ENCODE results near the gene TMPRSS9. TPM values are rescaled to one million over a fixed set of nuclear protein-coding genes. Genes with fewer than 3 reads are reported as not detected.

The TMPRSS9 gene
- total RNA-seq, 1 experiment from 2014 or later, result not detected

GRCh38 chr19:2360833-2361232, 768 bp downstream of the TMPRSS9 start:
- H3K4me1 Mint-ChIP-seq (ENCODE audit: low read depth, unreplicated experiment), result peaks cover 7% of the 10 kb centered on the region
- DNase-seq, result no peak

DNA sequence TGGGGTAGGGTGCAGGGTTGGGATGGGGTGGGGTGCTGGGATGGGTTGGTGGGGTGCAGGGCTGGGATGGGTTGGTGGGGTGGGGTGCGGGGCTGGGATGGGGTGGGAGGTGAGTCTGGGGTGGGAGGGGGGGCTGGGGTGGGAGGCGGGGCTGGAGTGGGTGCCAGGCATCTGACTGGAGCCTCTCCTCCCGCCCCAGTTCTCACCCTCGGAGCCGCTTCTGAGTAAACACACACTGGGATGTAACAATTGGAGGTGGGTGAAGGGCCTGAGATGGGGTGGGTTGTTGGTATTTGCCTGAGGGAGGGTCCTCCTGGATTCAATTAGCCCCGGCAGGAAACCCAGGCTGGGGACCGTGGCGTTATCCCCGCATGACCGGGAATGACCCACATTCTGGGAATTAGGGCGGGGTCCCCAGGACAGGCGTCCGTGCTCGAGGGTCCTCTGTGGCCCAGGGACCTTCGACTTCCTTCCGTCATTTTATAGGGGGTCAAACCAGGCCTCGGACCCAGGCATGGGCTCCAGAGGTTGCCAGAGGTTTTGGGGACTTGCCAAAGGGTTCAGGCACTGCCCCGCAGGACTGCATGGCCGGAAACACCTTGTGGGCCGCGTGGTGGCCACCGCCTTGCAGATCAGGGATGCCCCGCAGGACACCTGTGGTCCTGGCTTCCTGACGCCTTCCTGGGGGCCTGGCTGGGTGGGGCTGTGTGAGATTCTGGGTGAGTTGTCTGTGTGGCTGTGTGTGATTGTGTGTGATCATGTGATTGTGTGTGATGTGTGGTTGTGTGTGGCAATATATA, 1.4 kb downstream of the TMPRSS9 start:
- no TSS peak for BruUV-seq (replicated peaks)
- Mint-ChIP-seq H3K4me3 (ENCODE audit: low read depth, unreplicated experiment) (no peak overlapping the region), H3K36me3 (ENCODE audit: insufficient read depth, unreplicated experiment) (no peaks in the 10 kb centered on the region)

More at GRCh38 chr19:2360833-2361232, 768 bp downstream of the TMPRSS9 start:
- H3K36me3 Mint-ChIP-seq (ENCODE audit: insufficient read depth, unreplicated experiment), result no peaks in the 10 kb centered on the region
- no peak overlapping the region for H3K27ac Mint-ChIP-seq (ENCODE audit: unreplicated experiment)
- BruUV-seq (replicated peaks), result no TSS peak
- H3K9me3 Mint-ChIP-seq (ENCODE audit: low read depth, unreplicated experiment), result no peaks in the 10 kb centered on the region
- H3K27me3 Mint-ChIP-seq (ENCODE audit: unreplicated experiment), result peaks cover 14% of the 10 kb centered on the region
- intact Hi-C loops (cut with micrococcal nuclease; ENCODE audit: unreplicated experiment), result no loop called here
- CTCF ChIA-PET, result no interaction called here
- TF ChIP-seq, protein P1, sequence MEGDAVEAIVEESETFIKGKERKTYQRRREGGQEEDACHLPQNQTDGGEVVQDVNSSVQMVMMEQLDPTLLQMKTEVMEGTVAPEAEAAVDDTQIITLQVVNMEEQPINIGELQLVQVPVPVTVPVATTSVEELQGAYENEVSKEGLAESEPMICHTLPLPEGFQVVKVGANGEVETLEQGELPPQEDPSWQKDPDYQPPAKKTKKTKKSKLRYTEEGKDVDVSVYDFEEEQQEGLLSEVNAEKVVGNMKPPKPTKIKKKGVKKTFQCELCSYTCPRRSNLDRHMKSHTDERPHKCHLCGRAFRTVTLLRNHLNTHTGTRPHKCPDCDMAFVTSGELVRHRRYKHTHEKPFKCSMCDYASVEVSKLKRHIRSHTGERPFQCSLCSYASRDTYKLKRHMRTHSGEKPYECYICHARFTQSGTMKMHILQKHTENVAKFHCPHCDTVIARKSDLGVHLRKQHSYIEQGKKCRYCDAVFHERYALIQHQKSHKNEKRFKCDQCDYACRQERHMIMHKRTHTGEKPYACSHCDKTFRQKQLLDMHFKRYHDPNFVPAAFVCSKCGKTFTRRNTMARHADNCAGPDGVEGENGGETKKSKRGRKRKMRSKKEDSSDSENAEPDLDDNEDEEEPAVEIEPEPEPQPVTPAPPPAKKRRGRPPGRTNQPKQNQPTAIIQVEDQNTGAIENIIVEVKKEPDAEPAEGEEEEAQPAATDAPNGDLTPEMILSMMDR (IDR thresholded peaks at IDR 0.05; ENCODE audit: unreplicated experiment), result no peak
- no peak overlapping the region for H3K4me3 Mint-ChIP-seq (ENCODE audit: low read depth, unreplicated experiment)

DNA sequence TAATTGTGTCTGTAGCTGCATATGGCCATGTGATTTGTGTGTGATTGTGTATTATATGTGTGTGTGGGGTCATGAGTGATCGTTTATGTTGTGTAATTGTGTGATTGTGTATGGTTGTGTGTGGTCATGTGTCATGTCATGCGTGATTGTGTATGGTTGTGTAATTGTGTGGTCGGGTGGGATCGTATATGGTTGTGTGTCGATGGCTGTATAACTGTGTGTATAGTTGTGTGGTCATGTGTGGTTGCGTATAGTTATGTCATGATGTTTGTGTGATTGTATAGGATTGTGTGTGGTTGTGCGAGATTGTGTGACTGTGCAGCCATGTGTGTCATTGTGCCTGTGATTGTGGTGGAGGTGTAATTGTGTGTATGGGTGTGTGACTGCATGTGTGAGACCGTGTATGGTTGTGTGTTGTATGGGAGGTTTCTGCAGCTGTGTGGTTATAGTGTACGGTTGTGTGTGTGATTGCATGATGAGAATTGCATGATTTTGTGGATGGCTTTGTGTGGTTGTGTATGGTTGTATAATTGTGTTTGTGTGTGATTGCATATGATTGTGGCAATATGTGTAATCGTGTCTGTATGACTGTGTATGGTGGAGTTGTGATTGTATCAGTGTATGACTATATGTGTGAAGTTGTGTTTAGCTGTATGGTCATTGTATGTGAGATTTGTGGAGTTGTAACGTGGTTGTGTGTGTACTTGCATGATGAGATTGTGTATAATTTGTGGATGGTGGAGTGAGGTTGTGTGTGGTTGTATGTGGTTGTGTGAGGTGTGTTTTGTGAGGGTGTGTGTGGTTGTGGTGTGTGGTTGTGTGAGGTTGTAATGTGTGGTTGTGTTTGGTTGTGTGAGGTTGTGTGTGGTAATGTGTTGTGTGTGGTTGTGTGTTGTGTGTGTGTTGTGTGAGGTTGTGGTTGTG, 2.2 kb downstream of the TMPRSS9 start:
- TF ChIP-seq, protein P1 (IDR thresholded peaks at IDR 0.05; ENCODE audit: unreplicated experiment), result no peak
- Mint-ChIP-seq H3K36me3 (ENCODE audit: insufficient read depth, unreplicated experiment) (no peaks in the 10 kb centered on the region), H3K9me3 (ENCODE audit: low read depth, unreplicated experiment) (no peaks in the 10 kb centered on the region), H3K4me3 (ENCODE audit: low read depth, unreplicated experiment) (no peak overlapping the region), H3K27ac (ENCODE audit: unreplicated experiment) (no peak overlapping the region), H3K27me3 (ENCODE audit: unreplicated experiment) (peaks cover 15% of the 10 kb centered on the region), H3K4me1 (ENCODE audit: low read depth, unreplicated experiment) (peaks cover 7% of the 10 kb centered on the region)
- no peak for DNase-seq
- CTCF ChIA-PET, result no interaction called here
- intact Hi-C loops (cut with micrococcal nuclease; ENCODE audit: unreplicated experiment), result no loop called here
- no TSS peak for BruUV-seq (replicated peaks)

More for the DNA sequence above, 1.4 kb downstream of the TMPRSS9 start:
- no peak for DNase-seq
- peaks cover 15% of the 10 kb centered on the region for H3K27me3 Mint-ChIP-seq (ENCODE audit: unreplicated experiment)
- H3K4me1 Mint-ChIP-seq (ENCODE audit: low read depth, unreplicated experiment), result peaks cover 7% of the 10 kb centered on the region
- CTCF ChIA-PET, result no interaction called here
- no peak overlapping the region for H3K27ac Mint-ChIP-seq (ENCODE audit: unreplicated experiment)
- TF ChIP-seq, protein P1 (IDR thresholded peaks at IDR 0.05; ENCODE audit: unreplicated experiment), result no peak
- intact Hi-C loops (cut with micrococcal nuclease; ENCODE audit: unreplicated experiment), result no loop called here
- H3K9me3 Mint-ChIP-seq (ENCODE audit: low read depth, unreplicated experiment), result no peaks in the 10 kb centered on the region

GRCh38 chr19:2362970-2363300, 2.9 kb downstream of the TMPRSS9 start:
- Mint-ChIP-seq H3K4me3 (ENCODE audit: low read depth, unreplicated experiment) (no peak overlapping the region), H3K9me3 (ENCODE audit: low read depth, unreplicated experiment) (no peaks in the 10 kb centered on the region), H3K27me3 (ENCODE audit: unreplicated experiment) (peaks cover 15% of the 10 kb centered on the region), H3K27ac (ENCODE audit: unreplicated experiment) (no peak overlapping the region), H3K36me3 (ENCODE audit: insufficient read depth, unreplicated experiment) (no peaks in the 10 kb centered on the region), H3K4me1 (ENCODE audit: low read depth, unreplicated experiment) (peaks cover 7% of the 10 kb centered on the region)
- intact Hi-C loops (cut with micrococcal nuclease; ENCODE audit: unreplicated experiment), result no loop called here
- BruUV-seq (replicated peaks), result no TSS peak
- no peak for DNase-seq
- CTCF ChIA-PET, result no interaction called here
- TF ChIP-seq, protein P1 (IDR thresholded peaks at IDR 0.05; ENCODE audit: unreplicated experiment), result no peak
